Raji (cell line): ENCODE measurements around the gene E2F2.

ENCODE experiments used
- POLR2A ChIP-seq: IDR thresholded peaks from 2 replicates; pipeline ENCODE4 v1.6.1; 2011; ENCODE audit warnings: low read depth, low read length, control low read depth; ENCODE audit not compliant: insufficient read depth

Gene E2F2

GRCh38 chr1:23524716-23525401 is 6.2 kb downstream of the E2F2 start:
- TF ChIP-seq POLR2A, result no peak

GRCh38 chr1:23524163-23524562 is 6.9 kb downstream of the E2F2 start:
- no peak for TF ChIP-seq POLR2A

- no peak for TF ChIP-seq POLR2A
These were observed 8.6 kb downstream of the E2F2 start for GRCh38 chr1:23522244-23522982.

- no peak for TF ChIP-seq POLR2A
These were observed 9.4 kb downstream of the E2F2 start for GRCh38 chr1:23521588-23521987.

- no peak for TF ChIP-seq POLR2A
These were observed 13.5 kb downstream of the E2F2 start for GRCh38 chr1:23517581-23517980.

GRCh38 chr1:23515905-23516304 is 15.1 kb downstream of the E2F2 start:
- no peak for TF ChIP-seq POLR2A

GRCh38 chr1:23514111-23514679 is 16.8 kb downstream of the E2F2 start:
- TF ChIP-seq POLR2A, result no peak

- TF ChIP-seq POLR2A, result no peak
These were observed 21.1 kb downstream of the E2F2 start for GRCh38 chr1:23509896-23510295.

GRCh38 chr1:23506376-23507107 is 24.5 kb downstream of the E2F2 start:
- TF ChIP-seq POLR2A, result no peak

GRCh38 chr1:23505851-23506250 is 25.2 kb downstream of the E2F2 start:
- no peak for TF ChIP-seq POLR2A

- no peak for TF ChIP-seq POLR2A
These were observed 28.1 kb downstream of the E2F2 start for GRCh38 chr1:23502951-23503350.

- TF ChIP-seq POLR2A, result no peak
These were observed 30.6 kb downstream of the E2F2 start for GRCh38 chr1:23500466-23500865.

- TF ChIP-seq POLR2A, result no peak
These were observed 33.1 kb downstream of the E2F2 start for GRCh38 chr1:23497777-23498439.

GRCh38 chr1:23496490-23497181 is 34.4 kb downstream of the E2F2 start:
- 0 out of 2 replicates have a peak, but pooled peaks have one; percentile 5 for TF ChIP-seq POLR2A
